Neural progenitor cell (in vitro differentiated cells): ENCODE results near the gene CACNG3.

Experiments
- EZH2phosphoT487 ChIP-seq: fragments of 200-600 bp; sonication (generic); IDR thresholded peaks from 2 replicates; pipeline ENCODE4 v1.6.1; 2017; ENCODE audit warnings: antibody characterized with exemption
- TF ChIP-seq, protein P1 (sequence below): fragments of 200-600 bp; sonication (generic); IDR thresholded peaks from 2 replicates; pipeline ENCODE4 v1.5.1; 2017; ENCODE audit warnings: antibody characterized with exemption, mild to moderate bottlenecking

DNA sequence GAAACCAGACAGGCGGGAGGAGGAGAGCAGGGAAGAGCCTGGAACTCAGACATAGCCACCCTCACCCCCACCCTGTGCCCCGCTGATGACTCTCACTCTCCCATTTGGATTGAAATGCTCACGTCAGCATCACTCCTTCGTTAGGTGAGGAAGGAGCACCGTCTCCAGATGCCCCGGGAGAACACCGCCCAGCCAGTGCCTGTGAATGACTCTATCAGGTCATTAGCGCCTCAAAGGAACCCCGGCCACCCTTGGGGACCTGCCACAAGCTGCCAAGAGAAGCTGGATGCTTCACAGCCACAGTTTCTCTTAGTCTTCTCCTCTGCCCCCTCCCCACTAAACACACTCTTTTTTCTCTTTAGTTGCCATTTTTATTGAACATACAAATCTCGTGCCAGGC, 66.0 kb downstream of the CACNG3 start:
- no peak for TF ChIP-seq EZH2phosphoT487
- TF ChIP-seq, protein P1, sequence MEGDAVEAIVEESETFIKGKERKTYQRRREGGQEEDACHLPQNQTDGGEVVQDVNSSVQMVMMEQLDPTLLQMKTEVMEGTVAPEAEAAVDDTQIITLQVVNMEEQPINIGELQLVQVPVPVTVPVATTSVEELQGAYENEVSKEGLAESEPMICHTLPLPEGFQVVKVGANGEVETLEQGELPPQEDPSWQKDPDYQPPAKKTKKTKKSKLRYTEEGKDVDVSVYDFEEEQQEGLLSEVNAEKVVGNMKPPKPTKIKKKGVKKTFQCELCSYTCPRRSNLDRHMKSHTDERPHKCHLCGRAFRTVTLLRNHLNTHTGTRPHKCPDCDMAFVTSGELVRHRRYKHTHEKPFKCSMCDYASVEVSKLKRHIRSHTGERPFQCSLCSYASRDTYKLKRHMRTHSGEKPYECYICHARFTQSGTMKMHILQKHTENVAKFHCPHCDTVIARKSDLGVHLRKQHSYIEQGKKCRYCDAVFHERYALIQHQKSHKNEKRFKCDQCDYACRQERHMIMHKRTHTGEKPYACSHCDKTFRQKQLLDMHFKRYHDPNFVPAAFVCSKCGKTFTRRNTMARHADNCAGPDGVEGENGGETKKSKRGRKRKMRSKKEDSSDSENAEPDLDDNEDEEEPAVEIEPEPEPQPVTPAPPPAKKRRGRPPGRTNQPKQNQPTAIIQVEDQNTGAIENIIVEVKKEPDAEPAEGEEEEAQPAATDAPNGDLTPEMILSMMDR = no peak
